ENCODE measurements around the gene DDR2. TPM values are rescaled to one million over a fixed set of nuclear protein-coding genes. Genes with fewer than 3 reads are reported as not detected.

DDR2 gene

Small RNAs within 50 kb of the gene (small RNA-seq; reads per million reads assigned to genes)
- gene RN7SL861P (ENCODE audit: low read depth) = not detected
